Brain microvascular endothelial cell (primary cell): ENCODE measurements around the gene ST3GAL2.
"Not testable (repeated sequence)": the region's sequence is repeated elsewhere in the genome, so short reads cannot be mapped to it uniquely, and the experiment has no call there.

Experiments used
- DNase-seq: peaks from one replicate; pipeline ENCODE4 v3.0.0-alpha.2; 2020
- H3K27ac ChIP-seq: fragments of 250-450 bp; sonication (Bioruptor Pico); 2 replicates; pipeline ENCODE4 v1.5.1; 2020; ENCODE audit warnings: mild to moderate bottlenecking, moderate library complexity
- H3K27me3 ChIP-seq: fragments of 250-450 bp; sonication (Bioruptor Pico); replicated peaks from 2 replicates; pipeline ENCODE4 v1.5.1; 2020; ENCODE audit warnings: mild to moderate bottlenecking
- H3K36me3 ChIP-seq: fragments of 250-450 bp; sonication (Bioruptor Pico); replicated peaks from 2 replicates; pipeline ENCODE4 v1.5.1; 2020; ENCODE audit warnings: mild to moderate bottlenecking
- H3K4me3 ChIP-seq: 2 replicates; pipeline ENCODE4 v1.5.1; 2011; ENCODE audit warnings: low read depth, mild to moderate bottlenecking, control low read depth, low read length, moderate library complexity
- in situ Hi-C: cut with HindIII; loops from 2 replicates; pipeline ENCODE4 v1.10.0; 2017; ENCODE audit warnings: low sequenced_read_pairs, low pct_ligation_motif_present
- TF ChIP-seq, protein P1 (sequence below): IDR thresholded peaks from 2 replicates; pipeline ENCODE4 v1.5.1; 2011; ENCODE audit warnings: low read depth, mild to moderate bottlenecking, moderate library complexity, low read length, control low read depth, inconsistent platforms; ENCODE audit errors: missing control alignments

Gene ST3GAL2

GRCh38 chr16:70390774-70391173, 48.1 kb downstream of the ST3GAL2 start:
- in situ Hi-C loops = no loop called here
- H3K27me3 ChIP-seq = no peaks in the 10 kb centered on the region
- no peak overlapping the region for H3K27ac ChIP-seq
- H3K36me3 ChIP-seq = peaks cover 73% of the 10 kb centered on the region
- TF ChIP-seq, protein P1, sequence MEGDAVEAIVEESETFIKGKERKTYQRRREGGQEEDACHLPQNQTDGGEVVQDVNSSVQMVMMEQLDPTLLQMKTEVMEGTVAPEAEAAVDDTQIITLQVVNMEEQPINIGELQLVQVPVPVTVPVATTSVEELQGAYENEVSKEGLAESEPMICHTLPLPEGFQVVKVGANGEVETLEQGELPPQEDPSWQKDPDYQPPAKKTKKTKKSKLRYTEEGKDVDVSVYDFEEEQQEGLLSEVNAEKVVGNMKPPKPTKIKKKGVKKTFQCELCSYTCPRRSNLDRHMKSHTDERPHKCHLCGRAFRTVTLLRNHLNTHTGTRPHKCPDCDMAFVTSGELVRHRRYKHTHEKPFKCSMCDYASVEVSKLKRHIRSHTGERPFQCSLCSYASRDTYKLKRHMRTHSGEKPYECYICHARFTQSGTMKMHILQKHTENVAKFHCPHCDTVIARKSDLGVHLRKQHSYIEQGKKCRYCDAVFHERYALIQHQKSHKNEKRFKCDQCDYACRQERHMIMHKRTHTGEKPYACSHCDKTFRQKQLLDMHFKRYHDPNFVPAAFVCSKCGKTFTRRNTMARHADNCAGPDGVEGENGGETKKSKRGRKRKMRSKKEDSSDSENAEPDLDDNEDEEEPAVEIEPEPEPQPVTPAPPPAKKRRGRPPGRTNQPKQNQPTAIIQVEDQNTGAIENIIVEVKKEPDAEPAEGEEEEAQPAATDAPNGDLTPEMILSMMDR = no peak
- no peak overlapping the region for H3K4me3 ChIP-seq
- no peak for DNase-seq

DNA sequence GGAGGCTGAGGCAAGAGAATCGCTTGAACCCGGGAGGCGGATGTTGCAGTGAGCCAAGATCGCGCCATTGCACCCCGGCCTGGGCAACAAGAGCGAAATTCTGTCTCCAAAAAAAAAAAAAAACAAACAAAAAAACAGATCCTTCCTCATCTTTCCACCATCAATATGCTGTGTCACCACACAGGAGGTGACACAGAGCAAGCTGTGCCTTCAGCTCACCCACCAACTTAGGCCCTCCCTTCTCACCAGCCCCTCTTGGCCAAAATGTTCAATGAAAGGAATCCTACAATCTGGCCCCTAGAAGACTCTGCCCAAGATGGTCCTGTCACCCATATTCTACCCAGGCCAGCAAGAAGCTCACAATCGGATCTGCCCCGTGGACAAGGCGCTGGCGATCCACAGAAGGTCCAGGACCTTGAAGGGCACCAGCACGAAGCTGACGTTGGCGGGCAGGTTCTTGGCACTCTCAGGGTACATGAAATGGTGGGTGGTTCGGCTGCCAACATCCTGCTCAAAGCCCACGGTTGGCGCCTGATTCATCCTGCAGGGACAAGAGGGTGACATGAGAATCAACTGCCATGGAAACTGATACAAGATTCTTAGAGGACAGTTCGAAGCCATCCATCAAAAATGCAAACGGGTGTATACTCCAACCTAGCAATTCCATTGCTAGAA, 50.8 kb downstream of the ST3GAL2 start:
- in situ Hi-C loops = no loop called here
- Histone ChIP-seq H3K27me3 (no peaks in the 10 kb centered on the region), H3K4me3 (no peak overlapping the region), H3K36me3 (peaks cover 69% of the 10 kb centered on the region), H3K27ac (no peak overlapping the region)
- TF ChIP-seq, protein P1 = no peak
- no peak for DNase-seq

DNA sequence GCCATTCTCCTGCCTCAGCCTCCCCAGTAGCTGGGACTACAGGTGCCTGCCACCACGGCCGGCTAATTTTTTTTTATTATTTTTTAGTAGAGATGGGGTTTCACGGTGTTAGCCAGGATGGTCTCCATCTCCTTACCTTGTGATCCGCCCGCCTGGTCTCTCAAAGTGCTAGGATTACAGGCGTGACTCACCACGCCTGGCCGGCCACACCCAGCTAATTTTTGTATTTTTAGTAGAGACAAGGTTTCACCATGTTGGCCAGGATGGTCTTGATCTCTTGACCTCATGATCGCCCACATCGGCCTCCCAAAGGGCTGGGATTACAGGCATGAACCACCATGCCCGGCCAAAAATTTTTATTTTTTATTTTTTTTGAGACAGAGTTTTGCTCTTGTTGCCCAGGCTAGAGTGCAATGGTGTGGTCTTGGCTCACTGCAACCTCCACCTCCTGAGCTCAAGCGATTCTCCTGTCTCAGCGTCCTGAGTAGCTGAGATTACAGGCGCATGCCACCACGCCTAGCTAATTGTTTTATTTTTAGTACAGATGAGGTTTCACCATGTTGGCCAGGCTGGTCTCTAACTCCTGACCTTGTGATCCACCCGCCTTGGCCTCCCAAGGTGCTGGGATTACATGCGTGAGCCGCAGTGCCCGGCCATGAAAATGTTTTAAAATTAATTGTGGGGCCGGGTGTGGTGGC, 52.5 kb downstream of the ST3GAL2 start:
- H3K27ac ChIP-seq, H3K4me3 ChIP-seq, H3K27me3 ChIP-seq, in situ Hi-C loops, DNase-seq: not testable (repeated sequence)
- H3K36me3 ChIP-seq = peaks cover 70% of the 10 kb centered on the region

GRCh38 chr16:70383421-70383960, 55.4 kb downstream of the ST3GAL2 start:
- no peak for DNase-seq
- TF ChIP-seq, protein P1 = no peak
- Histone ChIP-seq H3K4me3 (no peak overlapping the region), H3K27me3 (no peaks in the 10 kb centered on the region), H3K27ac (no peak overlapping the region), H3K36me3 (peaks cover 56% of the 10 kb centered on the region)
- in situ Hi-C loops = no loop called here

GRCh38 chr16:70381604-70382342, 57.1 kb downstream of the ST3GAL2 start:
- Histone ChIP-seq H3K27me3 (no peaks in the 10 kb centered on the region), H3K27ac (peak overlapping the region; percentile 59), H3K4me3 (peak overlapping the region; percentile 53), H3K36me3 (peaks cover 46% of the 10 kb centered on the region)
- no peak for DNase-seq
- TF ChIP-seq, protein P1 = no peak
- in situ Hi-C loops = no loop called here
